ENCODE measurements around the gene AMDHD2.

The AMDHD2 gene

GRCh38 chr16:2512735-2513404, 7.3 kb upstream of the AMDHD2 start:
- H3K4me3 ChIP-seq (ENCODE audit: low read depth, low read length), result no peak overlapping the region
- TF ChIP-seq MAX (IDR thresholded peaks at IDR 0.05; ENCODE audit: low read depth, low read length) (no peak), MYC (IDR thresholded peaks at IDR 0.05; ENCODE audit: low read depth, low read length) (no peak), POLR2A (IDR thresholded peaks at IDR 0.05; ENCODE audit: extremely low read depth, insufficient read length) (no peak), CTCF (IDR thresholded peaks at IDR 0.05; ENCODE audit: low read depth, low read length) (peak; percentile 12)
- DNase-seq (ENCODE audit: low read depth), result peak; percentile 41

- peak within 1 kb of the TSS; percentile 78 for H3K4me3 ChIP-seq (ENCODE audit: low read depth, low read length)
- TF ChIP-seq MAX (IDR thresholded peaks at IDR 0.05; ENCODE audit: low read depth, low read length) (peak; percentile 71), CTCF (IDR thresholded peaks at IDR 0.05; ENCODE audit: low read depth, low read length) (no peak), POLR2A (IDR thresholded peaks at IDR 0.05; ENCODE audit: extremely low read depth, insufficient read length) (peak; percentile 65), MYC (IDR thresholded peaks at IDR 0.05; ENCODE audit: low read depth, low read length) (peak; percentile 30; the same call in 1 of the 2 replicates)
- DNase-seq (ENCODE audit: low read depth), result peak; percentile 90
Observed at GRCh38 chr16:2513405-2514332, 6.5 kb upstream of the AMDHD2 start, which contains the start of gene ATP6V0C. ATP6V0C (plus strand) TSS chr16:2513952; CDS start chr16:2514104, 152 bp downstream.

GRCh38 chr16:2514333-2515179, 5.6 kb upstream of the AMDHD2 start:
- no peak for TF ChIP-seq MAX (IDR thresholded peaks at IDR 0.05; ENCODE audit: low read depth, low read length)
- H3K4me3 ChIP-seq (ENCODE audit: low read depth, low read length), result peak overlapping the region; percentile 78
- peak; percentile 45 for DNase-seq (ENCODE audit: low read depth)

DNA sequence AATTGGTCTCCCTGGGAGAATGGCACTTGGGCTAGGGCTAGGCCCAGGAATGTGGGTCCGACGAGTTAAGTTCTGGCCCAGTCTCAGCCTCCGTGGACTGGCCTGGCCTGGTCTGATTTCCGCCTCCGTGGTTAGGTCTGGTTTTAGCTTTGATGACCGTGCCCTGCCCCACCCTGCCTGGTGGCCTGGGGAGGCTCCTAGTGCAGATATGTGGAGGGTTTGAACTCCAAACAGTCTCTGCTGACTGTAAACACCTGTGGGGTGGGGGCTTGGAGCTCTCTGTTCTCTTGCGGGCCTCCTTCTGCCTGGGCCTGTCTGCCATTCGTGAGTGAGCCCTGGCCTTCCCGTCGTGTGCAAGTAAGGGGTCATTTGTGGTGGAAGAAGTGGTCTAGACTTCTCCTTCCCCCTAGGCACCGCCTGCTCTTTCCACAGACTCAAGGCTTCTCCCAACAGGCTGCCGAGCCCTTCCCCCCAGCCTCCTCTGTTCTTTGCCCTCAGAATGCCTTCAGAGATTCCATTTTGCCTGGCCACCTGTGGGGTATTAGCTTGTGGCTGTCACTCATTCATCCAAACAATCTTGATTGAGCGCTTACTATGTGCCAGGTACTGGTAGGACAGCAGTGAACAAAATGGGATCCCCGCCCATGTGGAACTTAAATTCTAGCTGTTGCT, 4.9 kb upstream of the AMDHD2 start:
- H3K4me3 ChIP-seq (ENCODE audit: low read depth, low read length), result peak overlapping the region; percentile 78
- peak; percentile 63 for DNase-seq (ENCODE audit: low read depth)
- no peak for TF ChIP-seq CTCF (IDR thresholded peaks at IDR 0.05; ENCODE audit: low read depth, low read length)
- no peak for TF ChIP-seq POLR2A (IDR thresholded peaks at IDR 0.05; ENCODE audit: extremely low read depth, insufficient read length)
- no peak for TF ChIP-seq MYC (IDR thresholded peaks at IDR 0.05; ENCODE audit: low read depth, low read length)
- no peak for TF ChIP-seq MAX (IDR thresholded peaks at IDR 0.05; ENCODE audit: low read depth, low read length)

DNA sequence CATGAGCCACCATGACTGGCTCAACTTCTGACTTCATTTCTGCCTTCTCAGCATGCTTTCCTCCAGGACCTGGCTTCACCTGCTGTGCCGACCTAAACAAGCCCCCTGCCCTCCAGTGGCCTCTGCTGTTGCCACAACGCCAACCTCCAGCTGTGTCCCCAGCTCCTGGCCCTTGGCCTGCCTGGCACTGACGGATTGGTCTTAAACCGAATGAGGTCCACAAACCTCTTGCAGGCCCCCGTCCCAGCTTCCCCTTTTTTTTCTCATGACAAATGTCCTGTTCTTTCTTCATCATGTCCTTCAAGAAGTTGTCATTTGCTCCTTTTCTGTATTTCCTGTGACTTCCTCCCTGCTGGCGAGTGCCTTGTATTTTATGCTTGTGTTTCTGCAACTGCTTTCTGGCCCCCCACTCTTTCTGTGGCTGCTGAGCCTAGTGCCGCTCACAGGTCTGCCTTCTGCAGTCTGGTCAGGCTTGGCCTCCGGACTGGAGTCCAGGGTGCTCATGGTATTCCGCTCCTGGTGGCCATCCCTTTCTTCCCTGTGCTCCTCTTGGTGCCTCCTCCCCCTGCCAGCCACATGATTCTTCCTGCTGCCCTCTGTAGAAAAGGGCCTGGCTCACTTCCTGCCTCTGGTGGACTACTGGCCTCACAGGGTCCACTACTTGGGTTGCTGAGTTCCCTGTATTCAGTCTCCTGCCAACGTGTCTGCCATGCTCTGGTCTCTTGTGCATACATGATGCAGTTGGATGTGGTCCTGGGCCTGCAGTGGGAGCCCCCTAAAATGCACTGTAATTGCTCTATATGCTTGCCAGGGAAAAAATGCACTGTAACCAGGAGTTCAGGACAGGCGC, 3.6 kb upstream of the AMDHD2 start:
- TF ChIP-seq MAX (IDR thresholded peaks at IDR 0.05; ENCODE audit: low read depth, low read length) (no peak), POLR2A (IDR thresholded peaks at IDR 0.05; ENCODE audit: extremely low read depth, insufficient read length) (no peak), CTCF (IDR thresholded peaks at IDR 0.05; ENCODE audit: low read depth, low read length) (no peak), MYC (IDR thresholded peaks at IDR 0.05; ENCODE audit: low read depth, low read length) (no peak)
- peak; percentile 91 for DNase-seq (ENCODE audit: low read depth)
- peak overlapping the region; percentile 78 for H3K4me3 ChIP-seq (ENCODE audit: low read depth, low read length)
